BJ (cell line): ENCODE measurements around the gene CCDC91. TPM values are rescaled to one million over a fixed set of nuclear protein-coding genes. Genes with fewer than 3 reads are reported as not detected.

Experiments
- CTCF ChIA-PET: fragments of 350-600 bp; formaldehyde crosslinking; extraction: SDS; loops from one replicate; lab custom pipeline; 2021; ENCODE audit warnings: antibody characterized with exemption, inconsistent platforms; lab: Yijun Ruan, JAX
- POLR2A ChIA-PET: fragments of 300-600 bp; sonication (Branson Sonifier 250); formaldehyde crosslinking; extraction: SDS; loops from one replicate; lab custom pipeline; 2021; ENCODE audit warnings: antibody characterized with exemption; lab: Charles Lee
- DNase-seq: peaks from one replicate; pipeline ENCODE4 v3.0.0-alpha.2; 2011; ENCODE audit warnings: low read depth
- H3K27me3 ChIP-seq: 2 replicates; pipeline ENCODE4 v1.6.0; 2011; ENCODE audit warnings: low read length; ENCODE audit not compliant: control insufficient read depth, insufficient read depth
- H3K36me3 ChIP-seq: 2 replicates; pipeline ENCODE4 v1.5.1; 2011; ENCODE audit warnings: low read length; ENCODE audit not compliant: control insufficient read depth, insufficient read depth
- H3K4me3 ChIP-seq: 2 replicates; pipeline ENCODE4 v1.5.1; 2011; ENCODE audit warnings: low read depth, mild to moderate bottlenecking, control low read depth, low read length
- polyA plus RNA-seq: library from polyadenylated mRNA; depleted of rRNA; stranded (reverse); fragments of >200 nt; gene quantifications from 2 replicates; pipeline ENCODE4 v1.2.3, GENCODE V29; 2011
- TF ChIP-seq, protein P1 (sequence below): IDR thresholded peaks from 2 replicates; pipeline ENCODE4 v1.5.1; 2011; ENCODE audit warnings: low read depth, mild to moderate bottlenecking, control low read depth, inconsistent platforms, low read length, moderate library complexity; ENCODE audit not compliant: insufficient read depth

Gene CCDC91
- polyA plus RNA-seq, 1 experiment = 11.9 TPM

DNA sequence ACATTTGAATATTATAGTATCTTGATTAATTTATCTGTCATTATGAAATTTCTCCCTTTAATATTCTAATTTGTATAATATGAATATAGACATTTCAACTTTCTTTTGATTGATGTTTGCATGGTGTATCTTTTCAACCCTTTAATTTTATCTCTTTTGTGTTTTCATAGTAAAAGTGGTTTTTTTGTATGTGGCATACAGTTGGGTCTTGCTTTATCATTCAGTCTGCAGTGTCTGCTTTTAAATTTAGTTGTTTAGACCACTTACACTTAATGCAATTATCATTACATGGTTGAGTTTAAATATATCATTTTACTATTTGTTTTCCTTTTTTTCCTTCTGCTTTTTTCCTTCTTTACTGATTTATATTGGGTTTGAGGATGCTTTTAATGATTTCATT is 29.6 kb downstream of the CCDC91 start:
- POLR2A ChIA-PET = no interaction called here
- no peaks in the 10 kb centered on the region for H3K27me3 ChIP-seq
- no peak for DNase-seq
- CTCF ChIA-PET = no interaction called here
- no peak overlapping the region for H3K4me3 ChIP-seq
- H3K36me3 ChIP-seq = no peaks in the 10 kb centered on the region
- TF ChIP-seq, protein P1, sequence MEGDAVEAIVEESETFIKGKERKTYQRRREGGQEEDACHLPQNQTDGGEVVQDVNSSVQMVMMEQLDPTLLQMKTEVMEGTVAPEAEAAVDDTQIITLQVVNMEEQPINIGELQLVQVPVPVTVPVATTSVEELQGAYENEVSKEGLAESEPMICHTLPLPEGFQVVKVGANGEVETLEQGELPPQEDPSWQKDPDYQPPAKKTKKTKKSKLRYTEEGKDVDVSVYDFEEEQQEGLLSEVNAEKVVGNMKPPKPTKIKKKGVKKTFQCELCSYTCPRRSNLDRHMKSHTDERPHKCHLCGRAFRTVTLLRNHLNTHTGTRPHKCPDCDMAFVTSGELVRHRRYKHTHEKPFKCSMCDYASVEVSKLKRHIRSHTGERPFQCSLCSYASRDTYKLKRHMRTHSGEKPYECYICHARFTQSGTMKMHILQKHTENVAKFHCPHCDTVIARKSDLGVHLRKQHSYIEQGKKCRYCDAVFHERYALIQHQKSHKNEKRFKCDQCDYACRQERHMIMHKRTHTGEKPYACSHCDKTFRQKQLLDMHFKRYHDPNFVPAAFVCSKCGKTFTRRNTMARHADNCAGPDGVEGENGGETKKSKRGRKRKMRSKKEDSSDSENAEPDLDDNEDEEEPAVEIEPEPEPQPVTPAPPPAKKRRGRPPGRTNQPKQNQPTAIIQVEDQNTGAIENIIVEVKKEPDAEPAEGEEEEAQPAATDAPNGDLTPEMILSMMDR = no peak

DNA sequence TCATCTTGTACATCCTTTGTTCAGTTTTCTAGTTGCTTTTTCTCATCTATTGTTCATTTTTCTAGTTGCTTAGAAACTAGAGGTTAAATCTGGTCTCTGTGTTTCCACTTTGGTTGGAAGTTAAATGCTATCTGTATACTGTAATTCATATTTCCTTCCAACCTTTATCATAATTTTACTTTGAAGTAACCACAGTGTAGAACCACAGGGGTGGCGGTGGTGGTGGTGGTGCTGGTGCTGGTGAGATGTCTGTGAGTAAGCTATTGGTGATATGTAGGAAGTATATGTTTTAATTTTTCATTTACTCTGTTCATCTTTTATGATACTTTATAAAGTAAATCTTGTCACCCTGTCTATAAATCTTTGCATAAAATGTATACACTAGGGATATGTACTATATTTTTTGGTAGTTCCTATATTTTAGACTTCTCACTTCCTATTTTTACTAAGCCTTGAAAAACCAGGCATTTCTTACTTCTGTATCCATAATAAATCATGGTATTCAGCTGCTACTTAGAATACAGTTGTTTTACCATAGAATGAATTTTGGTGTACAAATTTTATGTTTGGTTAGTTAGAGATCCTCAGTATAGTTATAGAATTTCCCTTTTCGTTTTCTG is 31.9 kb downstream of the CCDC91 start:
- Histone ChIP-seq H3K27me3 (no peaks in the 10 kb centered on the region), H3K36me3 (no peaks in the 10 kb centered on the region), H3K4me3 (no peak overlapping the region)
- TF ChIP-seq, protein P1 = no peak
- DNase-seq = no peak
- ChIA-PET CTCF (interaction anchor here (0.6 kb wide), 1 partner anchor 1107 kb away, joined by 4 read pairs; no protein-coding TSS in a partner anchor), POLR2A (no interaction called here)

DNA sequence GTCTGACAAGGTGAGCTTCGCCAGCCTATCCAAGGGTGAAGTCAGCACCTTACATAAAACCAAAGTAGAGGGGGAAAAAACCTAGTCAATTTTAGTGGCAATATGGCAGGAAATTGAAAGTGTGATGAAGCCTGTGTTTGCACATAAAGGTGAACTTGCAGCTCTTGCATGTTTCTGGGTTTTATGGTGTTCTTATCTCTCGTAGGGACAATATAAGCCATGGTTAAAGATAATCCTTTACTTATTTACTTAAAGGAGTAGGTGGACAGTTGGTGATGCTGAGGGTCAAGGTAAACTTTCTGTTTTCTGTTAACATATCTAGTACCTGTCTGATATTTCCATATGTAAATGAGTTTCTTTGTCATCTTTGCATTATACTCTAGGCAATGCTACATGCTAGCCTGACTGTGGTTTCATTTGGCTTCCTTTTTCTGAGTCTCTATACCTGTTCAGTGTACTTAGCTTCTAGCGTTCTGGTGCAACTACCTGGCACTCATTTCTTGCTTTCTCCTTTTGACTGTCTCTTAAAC is 32.8 kb downstream of the CCDC91 start:
- Histone ChIP-seq H3K36me3 (no peaks in the 10 kb centered on the region), H3K4me3 (no peak overlapping the region), H3K27me3 (no peaks in the 10 kb centered on the region)
- ChIA-PET POLR2A (no interaction called here), CTCF (interaction anchor here (0.6 kb wide), 1 partner anchor 1106 kb away, joined by 4 read pairs; no protein-coding TSS in a partner anchor)
- no peak for DNase-seq
- TF ChIP-seq, protein P1 = no peak

DNA sequence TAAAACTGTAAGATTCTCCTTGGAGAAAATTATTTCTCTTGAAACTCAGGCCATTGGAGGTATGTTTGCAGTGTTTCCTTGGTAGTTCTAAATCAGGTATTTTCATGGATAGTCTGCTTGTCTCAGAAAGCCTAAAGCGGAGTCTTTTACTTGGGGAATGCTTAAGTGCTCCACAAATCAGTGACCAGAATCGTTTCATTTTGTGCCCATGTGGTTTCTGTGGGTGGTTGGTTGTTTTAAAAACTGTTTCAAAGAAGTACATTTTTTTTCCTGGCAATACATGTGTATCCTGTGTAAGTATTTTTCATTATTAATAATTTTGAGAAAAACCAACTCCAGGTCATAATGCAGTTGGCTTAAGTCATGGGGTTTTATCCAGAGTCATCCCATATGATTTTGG is 33.6 kb downstream of the CCDC91 start:
- TF ChIP-seq, protein P1 = no peak
- Histone ChIP-seq H3K36me3 (no peaks in the 10 kb centered on the region), H3K27me3 (no peaks in the 10 kb centered on the region), H3K4me3 (no peak overlapping the region)
- no peak for DNase-seq
- CTCF ChIA-PET = no interaction called here
- POLR2A ChIA-PET = no interaction called here

DNA sequence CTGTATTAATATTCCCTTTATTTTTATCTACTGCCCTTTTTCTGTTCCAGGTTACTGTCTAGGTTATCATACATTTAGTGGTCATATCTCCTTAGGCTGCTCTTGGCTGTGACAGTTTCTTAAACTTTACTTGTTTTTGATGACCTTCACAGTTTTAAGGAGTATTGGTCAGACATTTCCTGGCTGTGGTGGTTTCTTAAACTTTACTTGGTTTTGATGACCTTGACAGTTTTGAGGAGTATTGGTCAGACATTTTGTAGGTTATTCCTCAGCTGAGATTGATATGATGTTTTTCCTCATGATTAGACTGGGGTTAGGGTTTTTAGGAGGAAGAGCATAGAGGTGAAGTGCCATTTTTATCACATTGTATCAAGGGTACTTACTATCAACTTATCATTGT is 36.4 kb downstream of the CCDC91 start:
- POLR2A ChIA-PET = interaction anchor here (0.6 kb wide), 1 partner anchor 309 kb away, joined by 6 read pairs; no protein-coding TSS in a partner anchor
- H3K36me3 ChIP-seq = no peaks in the 10 kb centered on the region
- CTCF ChIA-PET = no interaction called here
- no peak for DNase-seq
- no peaks in the 10 kb centered on the region for H3K27me3 ChIP-seq
- no peak overlapping the region for H3K4me3 ChIP-seq
- TF ChIP-seq, protein P1 = no peak
